Body of pancreas (tissue), 4 donors: ENCODE measurements around the gene CFAP68. TPM values are rescaled to one million over a fixed set of nuclear protein-coding genes. Genes with fewer than 3 reads are reported as not detected.

Source experiments
- ATAC-seq: fragments of 150-250 bp; one replicate; pipeline ENCODE4 v1.9.1; 2016
- DNase-seq, 4 donors: peaks; one replicate each; pipeline ENCODE4 v3.0.0-alpha.2; 2019
- H3K27ac ChIP-seq, 4 donors: fragments of 200-600 bp; sonication (generic); 1 replicate in 3 of 4; 2 replicates in 1 of 4; pipeline versions ENCODE4 v1.5.1 to v1.6.1; 2016 to 2019; ENCODE audit warnings: mild to moderate bottlenecking in 1 of 4, mixed read lengths in 1 of 4, moderate library complexity in 1 of 4
- H3K27me3 ChIP-seq, 2 donors: fragments of 200-600 bp; sonication (generic); one replicate each; pipeline ENCODE4 v1.6.0; 2016; ENCODE audit warnings: mild to moderate bottlenecking in 1 of 2
- H3K36me3 ChIP-seq, 2 donors: fragments of 200-600 bp; sonication (generic); replicated peaks in 1 of 2; 2 replicates each; pipeline ENCODE4 v1.5.1; 2016; ENCODE audit warnings: low read depth in 2 of 2; ENCODE audit not compliant: insufficient read depth in 1 of 2
- H3K4me1 ChIP-seq: fragments of 200-600 bp; sonication (generic); one replicate; pipeline ENCODE4 v1.6.0; 2016
- H3K4me3 ChIP-seq, 2 donors: fragments of 200-600 bp; sonication (generic); 1 replicate in 1 of 2; 2 replicates in 1 of 2; pipeline ENCODE4 v1.5.1; 2016 to 2019
- H3K9me3 ChIP-seq, 3 donors: fragments of 200-600 bp; sonication (generic); 1 replicate in 2 of 3; 2 replicates in 1 of 3; pipeline ENCODE4 v1.5.1; 2016
- POLR2A ChIP-seq, 3 donors: fragments of 450-650 bp; IDR thresholded peaks; one replicate each; pipeline ENCODE4 v1.6.1; 2016; ENCODE audit warnings: antibody characterized with exemption in 3 of 3, mild to moderate bottlenecking in 2 of 3
- WGBS, 2 donors: methylation state at CpG; one replicate each; pipeline ENCODE4 v1.1.5; 2017; 5-methylcytosine and 5-hydroxymethylcytosine counted together
- intact Hi-C: fragments of 100-400 bp; cut with DNase I; formaldehyde crosslinking; loops from one replicate; pipeline ENCODE4 v1.15.1; 2023
- total RNA-seq, 2 donors: library from RNA; depleted of rRNA; stranded (reverse); fragments of >200 nt; gene quantifications; one replicate each; pipeline ENCODE4 v1.1.0, GENCODE V29; 2016
- TF ChIP-seq, protein P1 (sequence below), 7 experiments: fragments of 450-650 bp in 4 of 7; fragments of 200-600 bp in 3 of 7; sonication (generic) in 3 of 7; IDR thresholded peaks; one replicate each; pipeline ENCODE4 v1.5.1; 2016 to 2019; ENCODE audit warnings: antibody characterized with exemption in 7 of 7

Gene CFAP68
- total RNA-seq, 2 donors from 2014 or later, result 7.8 to 31.6 TPM

DNA sequence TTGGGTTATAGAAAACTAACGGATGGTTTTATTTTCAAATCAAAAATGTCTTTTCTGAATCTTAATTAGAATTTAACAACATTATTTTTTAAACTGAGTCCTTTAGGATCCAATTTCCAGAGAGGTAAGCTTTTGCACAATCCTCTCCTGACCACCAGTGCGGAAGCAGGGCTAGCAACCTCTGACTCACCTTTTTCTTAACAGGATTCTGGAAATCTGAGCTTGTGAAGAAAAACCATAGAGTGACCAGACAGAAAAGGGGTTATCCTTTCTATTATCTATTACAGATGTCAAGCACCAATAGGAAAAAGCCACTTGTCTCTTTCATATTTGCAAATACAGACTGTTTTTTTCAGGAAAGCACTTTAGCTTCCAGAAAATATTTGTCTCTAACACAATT is 33.3 kb upstream of the CFAP68 start:
- Histone ChIP-seq H3K9me3 (no peaks in the 10 kb centered on the region), H3K27ac (no peak overlapping the region), H3K4me3 (no peak overlapping the region), H3K4me1 (peaks cover 4% of the 10 kb centered on the region), H3K36me3 (peaks cover 0 to 16% of the 10 kb centered on the region in 2 donors), H3K27me3 (no peaks in the 10 kb centered on the region)
- intact Hi-C loops, result no loop called here
- 86 to 87% methylated on average over 2 of the region's 2 CpGs for WGBS, 2 donors
- TF ChIP-seq POLR2A (IDR thresholded peaks at IDR 0.05), result no peak
- TF ChIP-seq, protein P1, sequence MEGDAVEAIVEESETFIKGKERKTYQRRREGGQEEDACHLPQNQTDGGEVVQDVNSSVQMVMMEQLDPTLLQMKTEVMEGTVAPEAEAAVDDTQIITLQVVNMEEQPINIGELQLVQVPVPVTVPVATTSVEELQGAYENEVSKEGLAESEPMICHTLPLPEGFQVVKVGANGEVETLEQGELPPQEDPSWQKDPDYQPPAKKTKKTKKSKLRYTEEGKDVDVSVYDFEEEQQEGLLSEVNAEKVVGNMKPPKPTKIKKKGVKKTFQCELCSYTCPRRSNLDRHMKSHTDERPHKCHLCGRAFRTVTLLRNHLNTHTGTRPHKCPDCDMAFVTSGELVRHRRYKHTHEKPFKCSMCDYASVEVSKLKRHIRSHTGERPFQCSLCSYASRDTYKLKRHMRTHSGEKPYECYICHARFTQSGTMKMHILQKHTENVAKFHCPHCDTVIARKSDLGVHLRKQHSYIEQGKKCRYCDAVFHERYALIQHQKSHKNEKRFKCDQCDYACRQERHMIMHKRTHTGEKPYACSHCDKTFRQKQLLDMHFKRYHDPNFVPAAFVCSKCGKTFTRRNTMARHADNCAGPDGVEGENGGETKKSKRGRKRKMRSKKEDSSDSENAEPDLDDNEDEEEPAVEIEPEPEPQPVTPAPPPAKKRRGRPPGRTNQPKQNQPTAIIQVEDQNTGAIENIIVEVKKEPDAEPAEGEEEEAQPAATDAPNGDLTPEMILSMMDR (IDR thresholded peaks at IDR 0.05), result no peak
- ATAC-seq (no peak), DNase-seq (no peak)

DNA sequence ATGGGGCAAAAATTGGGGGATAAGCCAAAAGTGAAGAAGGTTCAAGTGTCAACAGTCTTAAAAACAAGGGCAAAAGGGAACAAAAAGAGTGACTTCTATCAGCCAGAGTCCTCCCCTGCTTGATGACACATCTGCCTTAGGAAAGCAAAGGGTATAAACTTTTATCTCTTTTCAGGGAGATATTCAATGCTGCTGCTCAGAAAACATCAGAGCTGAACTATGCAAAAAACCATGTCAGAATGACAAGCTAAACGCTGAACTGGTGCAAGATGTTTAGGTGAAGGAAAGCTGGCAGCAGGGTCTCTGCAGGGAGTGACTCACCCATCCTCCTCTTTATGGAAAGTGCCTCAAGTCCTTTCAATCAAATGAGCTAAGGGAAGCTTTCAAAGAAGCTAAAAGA is 32.7 kb upstream of the CFAP68 start:
- ATAC-seq (no peak), DNase-seq (no peak)
- intact Hi-C loops, result no loop called here
- Histone ChIP-seq H3K4me3 (no peak overlapping the region), H3K9me3 (no peaks in the 10 kb centered on the region), H3K4me1 (no peaks in the 10 kb centered on the region), H3K36me3 (peaks cover 0 to 16% of the 10 kb centered on the region in 2 donors), H3K27ac (no peak overlapping the region), H3K27me3 (no peaks in the 10 kb centered on the region)
- WGBS, 2 donors, result 23 to 38% methylated on average over 1 of the region's 1 CpG
- TF ChIP-seq, protein P1 (IDR thresholded peaks at IDR 0.05), result no peak
- TF ChIP-seq POLR2A (IDR thresholded peaks at IDR 0.05), result no peak

DNA sequence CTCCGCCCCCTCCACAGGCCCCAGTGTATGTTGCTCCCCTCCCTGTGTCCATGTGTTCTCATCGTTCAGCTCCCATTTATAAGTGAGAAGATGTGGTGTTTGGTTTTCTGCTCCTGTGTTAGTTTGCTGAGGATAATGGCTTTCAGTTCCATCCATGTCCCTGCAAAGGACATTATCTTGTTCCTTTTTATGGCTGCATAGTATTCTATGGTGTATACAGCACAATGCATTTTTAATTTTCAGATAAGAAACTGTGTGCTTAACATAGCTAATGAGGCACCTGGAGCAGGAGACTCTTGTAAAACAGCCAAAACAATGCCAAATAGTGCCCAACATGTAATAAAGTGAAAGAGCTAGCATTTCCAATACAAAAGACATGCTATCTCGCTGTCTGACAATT is 29.7 kb upstream of the CFAP68 start:
- Histone ChIP-seq H3K4me3 (no peak overlapping the region), H3K4me1 (no peaks in the 10 kb centered on the region), H3K27me3 (no peaks in the 10 kb centered on the region), H3K9me3 (no peaks in the 10 kb centered on the region), H3K36me3 (peaks cover 0 to 10% of the 10 kb centered on the region in 2 donors), H3K27ac (no peak overlapping the region)
- 94 to 99% methylated on average over 2 to 3 of the region's 3 CpGs for WGBS, 2 donors
- DNase-seq, result no peak
- ATAC-seq, result no peak
- intact Hi-C loops, result no loop called here
- TF ChIP-seq, protein P1 (IDR thresholded peaks at IDR 0.05), result no peak
- no peak for TF ChIP-seq POLR2A (IDR thresholded peaks at IDR 0.05)

DNA sequence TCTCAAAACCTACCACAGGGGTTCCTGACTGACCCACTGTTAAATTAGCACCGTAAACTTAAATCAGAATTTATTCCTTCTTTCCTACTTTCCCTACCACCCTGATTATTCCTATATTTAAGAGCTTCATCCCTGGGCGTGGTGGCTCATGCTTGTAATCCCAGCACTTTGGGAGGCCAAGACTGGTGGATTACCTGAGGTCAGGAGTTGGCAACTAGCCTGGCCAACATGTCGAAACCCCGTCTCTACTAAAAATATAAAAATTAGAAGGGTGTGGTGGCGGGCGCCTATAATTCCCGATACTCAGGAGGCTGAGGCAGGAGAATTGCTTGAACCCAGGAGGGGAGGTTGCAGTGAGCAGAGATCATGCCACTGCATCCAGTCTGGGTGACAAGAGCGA is 28.3 kb upstream of the CFAP68 start:
- Histone ChIP-seq H3K27ac (no peak overlapping the region), H3K4me3 (no peak overlapping the region), H3K9me3 (no peaks in the 10 kb centered on the region), H3K27me3 (no peaks in the 10 kb centered on the region), H3K4me1 (no peaks in the 10 kb centered on the region), H3K36me3 (peaks cover 0 to 9% of the 10 kb centered on the region in 2 donors)
- WGBS, 2 donors, result 91 to 92% methylated on average over 8 of the region's 8 CpGs
- TF ChIP-seq, protein P1 (IDR thresholded peaks at IDR 0.05), result no peak
- no peak for TF ChIP-seq POLR2A (IDR thresholded peaks at IDR 0.05)
- DNase-seq, result no peak
- intact Hi-C loops, result no loop called here
- ATAC-seq, result no peak

DNA sequence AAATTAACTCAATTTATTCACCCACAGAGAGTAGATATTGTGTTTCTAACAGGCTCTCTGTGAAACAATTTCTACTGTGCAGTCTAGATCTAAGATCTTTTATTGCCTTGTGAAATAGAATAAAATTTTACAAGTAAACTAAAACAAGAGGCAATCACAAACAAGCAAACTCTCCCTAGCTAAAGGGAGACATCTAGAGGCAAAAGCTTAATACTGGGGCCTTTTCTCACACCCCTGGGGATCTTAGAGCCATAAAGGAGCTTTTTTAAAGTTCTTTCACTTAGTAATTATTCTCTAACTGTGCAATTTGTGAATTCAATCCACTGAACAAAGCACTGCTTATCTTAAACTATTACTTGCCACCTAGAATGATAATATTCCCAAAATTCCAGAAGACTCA is 27.7 kb upstream of the CFAP68 start:
- no peaks in the 10 kb centered on the region for H3K9me3 ChIP-seq
- DNase-seq (no peak), ATAC-seq (no peak)
- peaks cover 0 to 6% of the 10 kb centered on the region in 2 donors for H3K36me3 ChIP-seq
- no peaks in the 10 kb centered on the region for H3K27me3 ChIP-seq
- TF ChIP-seq, protein P1 (IDR thresholded peaks at IDR 0.05), result peak in 1 of 7 experiments; percentile 13
- no peak for TF ChIP-seq POLR2A (IDR thresholded peaks at IDR 0.05)
- H3K4me1 ChIP-seq, result no peaks in the 10 kb centered on the region
- intact Hi-C loops, result no loop called here
- no peak overlapping the region for H3K27ac ChIP-seq
- no peak overlapping the region for H3K4me3 ChIP-seq
